Left lung (tissue), 10 donors: ENCODE results near the gene NMNAT2. TPM values are rescaled to one million over a fixed set of nuclear protein-coding genes. Genes with fewer than 3 reads are reported as not detected.
A peak's percentile ranks its signal among the peaks of the same experiment; 100 is the strongest.

Experiments used
- ATAC-seq: fragments of 200-7000 bp; cut with Tn5 transposase; one replicate; pipeline ENCODE4 v1.9.1; 2020; ENCODE audit warnings: moderate library complexity
- DNase-seq, 4 donors: peaks; one replicate each; pipeline ENCODE4 v3.0.0-alpha.2; 2013 to 2020
- H3K27ac ChIP-seq, 2 donors: fragments of 200-600 bp; sonication (generic) in 1 of 2; one replicate each; pipeline versions ENCODE4 v1.5.0 to v1.8.0; 2020 to 2021
- H3K27me3 ChIP-seq, 2 donors: fragments of 200-600 bp; sonication (generic) in 1 of 2; one replicate each; pipeline versions ENCODE4 v1.5.0 to v1.8.0; 2020 to 2021
- H3K36me3 ChIP-seq, 2 donors: fragments of 200-600 bp; sonication (generic) in 1 of 2; one replicate each; pipeline versions ENCODE4 v1.5.0 to v1.8.0; 2020 to 2021
- H3K4me1 ChIP-seq, 2 donors: fragments of 200-600 bp; one replicate each; pipeline ENCODE4 v1.8.0; 2021
- H3K4me3 ChIP-seq, 2 donors: fragments of 200-600 bp; sonication (generic) in 1 of 2; one replicate each; pipeline versions ENCODE4 v1.5.0 to v1.8.0; 2020 to 2021; ENCODE audit warnings: mild to moderate bottlenecking in 1 of 2
- H3K9me3 ChIP-seq, 2 donors: fragments of 200-600 bp; sonication (generic) in 1 of 2; one replicate each; pipeline versions ENCODE4 v1.5.0 to v1.8.0; 2020 to 2021
- intact Hi-C, 2 donors: fragments of 100-400 bp; cut with DNase I; formaldehyde crosslinking; loops; one replicate each; pipeline versions ENCODE4 v1.11.2 to v1.14.2; 2022
- polyA plus RNA-seq, 6 donors: library from polyadenylated mRNA; unstranded; fragments of 120-200 nt; gene quantifications; one replicate each; pipeline ENCODE4 v1.2.1, GENCODE V29; 2013; ENCODE audit not compliant: insufficient read length in 6 of 6
- total RNA-seq, 2 donors: library from RNA; stranded (reverse); fragmentation: NEBNext Ultra II Directional; extraction: Animal tissue kit (Norgen Biotek cat#: 25700); gene quantifications; one replicate each; pipeline ENCODE4 v1.2.1, GENCODE V29; 2021
- TF ChIP-seq, protein P1 (sequence below), 2 donors: fragments of 200-600 bp; sonication (generic) in 1 of 2; IDR thresholded peaks; one replicate each; pipeline versions ENCODE4 v1.5.0 to v1.8.0; 2021; ENCODE audit warnings: antibody characterized with exemption in 2 of 2
- donor health status: DM: no; HTN: yes; CAD: no.
- donor health status: DM: no; HTN: no; CAD: no.

Gene NMNAT2
- total and polyA plus RNA-seq, 8 donors, result 1.1 to 2.9 (median 1.5) TPM

DNA sequence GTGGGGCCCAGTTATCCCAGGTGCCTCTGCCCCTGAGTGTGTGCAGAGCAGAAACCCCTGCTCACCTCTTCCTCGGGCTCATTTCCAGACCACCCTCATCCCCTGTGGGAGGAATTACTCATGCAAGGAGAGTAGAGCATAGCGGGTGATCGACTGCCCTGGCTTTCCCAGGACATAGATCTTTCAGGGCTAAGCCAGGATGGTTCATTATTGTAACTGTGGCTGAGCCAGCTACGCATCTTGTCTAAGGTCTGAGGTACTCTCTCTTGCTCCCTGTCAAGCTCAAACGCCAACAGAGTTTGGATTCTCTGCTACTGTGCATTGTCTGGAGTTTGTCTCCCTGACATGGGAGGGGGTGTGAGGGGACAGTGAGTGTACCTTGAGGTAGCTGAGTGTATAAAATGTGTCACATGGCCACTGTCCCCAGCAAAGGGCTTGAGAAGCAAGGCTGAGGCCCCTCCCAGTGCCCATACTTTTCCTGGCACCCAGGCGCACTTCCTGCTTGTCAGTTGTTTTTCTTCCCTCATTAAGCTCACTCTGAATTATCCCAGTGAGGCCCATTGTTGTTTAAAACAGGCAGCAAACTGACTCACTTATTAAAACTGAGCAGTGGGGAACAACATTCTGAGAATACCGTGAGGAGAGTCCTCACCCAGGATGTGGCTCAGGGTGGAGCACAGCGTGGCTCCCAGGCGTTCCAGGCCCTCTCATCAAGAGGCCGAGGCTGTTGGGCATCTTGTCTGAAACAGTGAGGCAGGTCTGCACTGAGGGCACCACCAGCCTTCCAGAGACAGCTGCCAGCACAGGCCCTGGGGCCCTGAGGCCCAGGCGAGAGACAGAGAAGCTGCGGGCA, 139.2 kb downstream of the NMNAT2 start:
- no peaks in the 10 kb centered on the region for H3K27me3 ChIP-seq
- H3K36me3 ChIP-seq, result no peaks in the 10 kb centered on the region
- H3K4me1 ChIP-seq, result peaks cover 20 to 47% of the 10 kb centered on the region in 2 donors
- intact Hi-C loops, result no loop called here
- ATAC-seq (no peak), DNase-seq (no peak)
- H3K9me3 ChIP-seq, result no peaks in the 10 kb centered on the region
- peak overlapping the region; percentile 67 to 95 for H3K27ac ChIP-seq
- H3K4me3 ChIP-seq, result no peak overlapping the region
- TF ChIP-seq, protein P1, sequence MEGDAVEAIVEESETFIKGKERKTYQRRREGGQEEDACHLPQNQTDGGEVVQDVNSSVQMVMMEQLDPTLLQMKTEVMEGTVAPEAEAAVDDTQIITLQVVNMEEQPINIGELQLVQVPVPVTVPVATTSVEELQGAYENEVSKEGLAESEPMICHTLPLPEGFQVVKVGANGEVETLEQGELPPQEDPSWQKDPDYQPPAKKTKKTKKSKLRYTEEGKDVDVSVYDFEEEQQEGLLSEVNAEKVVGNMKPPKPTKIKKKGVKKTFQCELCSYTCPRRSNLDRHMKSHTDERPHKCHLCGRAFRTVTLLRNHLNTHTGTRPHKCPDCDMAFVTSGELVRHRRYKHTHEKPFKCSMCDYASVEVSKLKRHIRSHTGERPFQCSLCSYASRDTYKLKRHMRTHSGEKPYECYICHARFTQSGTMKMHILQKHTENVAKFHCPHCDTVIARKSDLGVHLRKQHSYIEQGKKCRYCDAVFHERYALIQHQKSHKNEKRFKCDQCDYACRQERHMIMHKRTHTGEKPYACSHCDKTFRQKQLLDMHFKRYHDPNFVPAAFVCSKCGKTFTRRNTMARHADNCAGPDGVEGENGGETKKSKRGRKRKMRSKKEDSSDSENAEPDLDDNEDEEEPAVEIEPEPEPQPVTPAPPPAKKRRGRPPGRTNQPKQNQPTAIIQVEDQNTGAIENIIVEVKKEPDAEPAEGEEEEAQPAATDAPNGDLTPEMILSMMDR (IDR thresholded peaks at IDR 0.05), result no peak

DNA sequence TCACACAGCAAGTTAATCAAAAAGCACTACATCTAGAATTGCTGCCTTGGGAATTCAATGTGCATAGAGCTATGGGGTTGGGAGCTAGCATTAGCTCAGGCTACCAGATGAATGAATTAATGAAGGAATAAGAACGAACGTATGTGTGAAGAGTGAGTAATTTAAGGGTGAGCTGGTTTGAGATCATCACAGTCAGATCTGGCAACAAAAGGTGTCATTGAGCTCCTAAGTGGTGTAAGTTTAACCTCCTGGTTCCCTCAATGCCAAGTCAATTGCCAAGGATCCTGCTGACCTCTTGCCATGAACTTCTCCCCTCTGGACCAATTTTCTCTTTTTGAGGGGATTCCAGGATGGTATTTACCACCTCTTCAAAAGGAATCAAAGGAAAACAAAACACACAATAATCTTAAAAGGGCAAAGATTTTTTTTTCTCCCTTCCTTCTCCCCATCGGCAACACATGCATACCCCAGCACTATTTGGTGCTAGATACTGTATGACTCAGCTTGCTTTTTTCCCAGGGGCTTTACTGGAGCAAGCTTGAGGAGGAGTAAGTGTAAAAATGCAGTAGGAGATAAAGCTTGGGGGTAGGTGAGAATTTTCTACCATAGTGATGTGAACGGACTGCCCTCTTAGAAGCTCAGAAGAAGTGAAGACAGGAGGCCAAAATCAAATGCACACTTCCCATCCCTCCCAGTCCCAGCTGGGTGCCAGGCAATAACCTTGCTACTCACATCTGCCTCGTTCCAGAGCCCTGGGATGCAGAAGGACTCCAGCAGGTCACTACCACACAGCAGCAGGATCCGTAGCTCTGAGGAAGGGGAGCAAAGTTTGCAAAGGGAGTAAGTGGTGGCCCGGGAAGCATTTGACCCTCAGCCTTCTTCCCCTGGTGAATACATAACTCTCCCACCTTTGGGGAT, 140.1 kb downstream of the NMNAT2 start:
- TF ChIP-seq, protein P1 (IDR thresholded peaks at IDR 0.05), result no peak
- H3K27ac ChIP-seq, result peak overlapping the region; percentile 67 to 95

DNA sequence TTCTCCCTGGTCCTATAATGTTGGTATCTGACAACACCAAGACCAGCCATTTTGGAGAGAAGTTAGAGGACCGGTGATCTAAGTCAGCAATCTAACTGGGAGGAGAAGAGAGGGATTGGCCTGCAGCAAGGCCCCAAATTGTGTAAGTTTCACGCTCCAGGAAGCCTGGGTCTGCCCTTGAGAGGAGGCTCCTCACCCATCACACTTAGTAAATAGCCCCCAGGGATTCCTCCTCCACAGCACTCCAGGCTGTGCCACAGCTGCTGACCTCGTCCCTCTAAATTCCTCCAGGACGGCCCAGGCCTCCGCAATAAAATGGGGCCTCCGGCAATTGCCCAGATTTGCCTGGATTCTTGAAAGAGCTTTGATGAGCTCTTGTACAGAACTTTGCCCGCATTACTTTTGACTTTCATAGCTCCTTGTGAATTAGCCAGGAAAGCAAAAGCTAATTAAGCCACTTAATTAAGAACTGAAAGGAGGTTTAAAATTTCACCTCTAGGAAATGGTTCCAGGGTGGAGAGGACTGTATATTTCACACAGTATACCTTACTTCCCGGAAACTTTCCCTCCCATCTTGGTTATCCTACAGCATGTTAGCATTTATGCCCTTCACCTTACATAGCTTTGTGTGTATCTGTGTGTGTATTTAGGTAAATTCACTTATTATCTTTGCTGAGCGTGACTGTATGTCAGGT, 141.6 kb downstream of the NMNAT2 start:
- H3K4me1 ChIP-seq, result peaks cover 13 to 37% of the 10 kb centered on the region in 2 donors
- H3K27me3 ChIP-seq, result no peaks in the 10 kb centered on the region
- DNase-seq (no peak), ATAC-seq (no peak)
- no peak overlapping the region for H3K4me3 ChIP-seq
- H3K27ac ChIP-seq, result no peak overlapping the region
- intact Hi-C loops, result no loop called here
- H3K9me3 ChIP-seq, result no peaks in the 10 kb centered on the region
- no peaks in the 10 kb centered on the region for H3K36me3 ChIP-seq
- TF ChIP-seq, protein P1 (IDR thresholded peaks at IDR 0.05), result no peak

More for the DNA sequence above, 140.1 kb downstream of the NMNAT2 start:
- intact Hi-C loops, result no loop called here
- Histone ChIP-seq H3K4me1 (peaks cover 20 to 47% of the 10 kb centered on the region in 2 donors), H3K4me3 (no peak overlapping the region), H3K9me3 (no peaks in the 10 kb centered on the region), H3K36me3 (no peaks in the 10 kb centered on the region), H3K27me3 (no peaks in the 10 kb centered on the region)
- ATAC-seq (no peak), DNase-seq (no peak)

DNA sequence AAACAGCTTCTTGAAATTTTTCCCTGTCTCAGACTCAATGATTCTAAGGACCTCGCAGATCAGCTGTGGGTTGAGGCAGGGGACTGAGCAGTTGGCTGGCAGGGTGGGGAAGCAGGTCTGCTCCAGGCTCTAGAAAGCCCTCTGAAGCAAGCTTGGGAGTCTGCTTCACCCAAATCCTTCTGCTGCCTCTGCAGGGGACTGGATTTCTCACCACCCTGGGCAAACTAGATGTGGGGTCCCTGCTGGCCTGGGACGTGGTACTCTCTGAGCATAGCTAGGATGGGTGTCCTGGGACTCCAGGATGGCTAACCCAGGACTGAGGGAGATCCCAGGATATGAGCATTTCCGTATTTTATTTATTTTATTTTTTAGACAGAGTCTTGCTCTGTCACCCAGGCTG, 142.9 kb downstream of the NMNAT2 start:
- no peak for ATAC-seq
- intact Hi-C loops, result no loop called here
- H3K27me3 ChIP-seq, result no peaks in the 10 kb centered on the region

More for the DNA sequence above, 142.9 kb downstream of the NMNAT2 start:
- H3K4me3 ChIP-seq, result no peak overlapping the region
- H3K27ac ChIP-seq, result no peak overlapping the region
- H3K36me3 ChIP-seq, result no peaks in the 10 kb centered on the region
- no peak for DNase-seq
- TF ChIP-seq, protein P1 (IDR thresholded peaks at IDR 0.05), result no peak
- H3K4me1 ChIP-seq, result peaks cover 13 to 26% of the 10 kb centered on the region in 2 donors
- H3K9me3 ChIP-seq, result no peaks in the 10 kb centered on the region
